Stimulated activated naive CD8-positive, alpha-beta T cell treated with anti-CD3 and anti-CD28 coated beads, Interleukin-15, Interleukin-2, amounts not matched to agents 100 U/mL and 50 U/mL, for 24 hours (primary cell): Measurements from ENCODE around the gene TCEAL8.
"Not testable (repeated sequence)": the region's sequence is repeated elsewhere in the genome, so short reads cannot be mapped to it uniquely, and the experiment has no call there.

Experiments
- ATAC-seq: fragments of 150-1000 bp; cut with Tn5 transposase; one replicate; pipeline ENCODE4 v1.10.0; 2021
- DNase-seq: peaks from one replicate; pipeline ENCODE4 v3.0.0; 2021

TCEAL8 gene

GRCh38 chrX:103254921-103255493, at the start of gene TCEAL8:
Gene TCEAL8 (minus strand): TSS chrX:103255155. CDS start chrX:103253979, 1,176 bp downstream.
- DNase-seq, result peak; percentile 62
- peak; percentile 91 for ATAC-seq

- DNase-seq (no peak), ATAC-seq (peak; percentile 52)
Measured at GRCh38 chrX:103304705-103305104, 49.8 kb upstream of the TCEAL8 start.

GRCh38 chrX:103293118-103293517, 38.2 kb upstream of the TCEAL8 start:
- no peak for DNase-seq
- ATAC-seq, result no peak

GRCh38 chrX:103279624-103280023, 24.7 kb upstream of the TCEAL8 start:
- ATAC-seq (no peak), DNase-seq (no peak)

- DNase-seq, result no peak
- no peak for ATAC-seq
Measured at GRCh38 chrX:103276581-103277002, 21.6 kb upstream of the TCEAL8 start, which contains the start of gene TCEAL5. Gene TCEAL5 (minus strand): TSS chrX:103276750. CDS start chrX:103274563, 2,187 bp downstream.

- ATAC-seq (no peak), DNase-seq (no peak)
Measured at GRCh38 chrX:103275947-103276567, 21.1 kb upstream of the TCEAL8 start.

- no peak for ATAC-seq
- no peak for DNase-seq
Measured at GRCh38 chrX:103274284-103274683, 19.3 kb upstream of the TCEAL8 start.

- ATAC-seq, result no peak
- no peak for DNase-seq
Measured at GRCh38 chrX:103258275-103258674, 3.3 kb upstream of the TCEAL8 start.

GRCh38 chrX:103256651-103257050, 1.7 kb upstream of the TCEAL8 start:
- ATAC-seq, result no peak
- DNase-seq, result no peak

GRCh38 chrX:103254171-103254824, 657 bp downstream of the TCEAL8 start:
- peak; percentile 56 for DNase-seq
- peak; percentile 58 for ATAC-seq

GRCh38 chrX:103253608-103254007, 1.3 kb downstream of the TCEAL8 start:
- ATAC-seq, result no peak
- no peak for DNase-seq

GRCh38 chrX:103250977-103251376, 4.0 kb downstream of the TCEAL8 start:
- DNase-seq (no peak), ATAC-seq (no peak)

- ATAC-seq (no peak), DNase-seq (no peak)
Measured at GRCh38 chrX:103249805-103250204, 5.2 kb downstream of the TCEAL8 start.

- DNase-seq (no peak), ATAC-seq (no peak)
Measured at GRCh38 chrX:103248553-103248952, 6.4 kb downstream of the TCEAL8 start.

- no peak for ATAC-seq
- no peak for DNase-seq
Measured at GRCh38 chrX:103240155-103240554, 14.8 kb downstream of the TCEAL8 start.

- no peak for DNase-seq
- no peak for ATAC-seq
Measured at GRCh38 chrX:103236296-103236695, 18.7 kb downstream of the TCEAL8 start.

GRCh38 chrX:103235608-103236007, 19.3 kb downstream of the TCEAL8 start:
- not testable (repeated sequence) for DNase-seq, ATAC-seq

- ATAC-seq (no peak), DNase-seq (no peak)
Measured at GRCh38 chrX:103234869-103235268, 20.1 kb downstream of the TCEAL8 start.

GRCh38 chrX:103233263-103233662, 21.7 kb downstream of the TCEAL8 start:
- ATAC-seq (no peak), DNase-seq (no peak)

GRCh38 chrX:103225918-103226317, 29.0 kb downstream of the TCEAL8 start:
- not testable (repeated sequence) for DNase-seq, ATAC-seq

- DNase-seq (no peak), ATAC-seq (no peak)
Measured at GRCh38 chrX:103220511-103221323, 34.2 kb downstream of the TCEAL8 start.

GRCh38 chrX:103215425-103215991, 39.4 kb downstream of the TCEAL8 start:
- ATAC-seq, result peak; percentile 15
- DNase-seq, result peak; percentile 27
